ENCODE data around the gene IFNA8. TPM values are rescaled to one million over a fixed set of nuclear protein-coding genes. Genes with fewer than 3 reads are reported as not detected.

The IFNA8 gene
- total RNA-seq, 1 experiment from 2014 or later = not detected

DNA sequence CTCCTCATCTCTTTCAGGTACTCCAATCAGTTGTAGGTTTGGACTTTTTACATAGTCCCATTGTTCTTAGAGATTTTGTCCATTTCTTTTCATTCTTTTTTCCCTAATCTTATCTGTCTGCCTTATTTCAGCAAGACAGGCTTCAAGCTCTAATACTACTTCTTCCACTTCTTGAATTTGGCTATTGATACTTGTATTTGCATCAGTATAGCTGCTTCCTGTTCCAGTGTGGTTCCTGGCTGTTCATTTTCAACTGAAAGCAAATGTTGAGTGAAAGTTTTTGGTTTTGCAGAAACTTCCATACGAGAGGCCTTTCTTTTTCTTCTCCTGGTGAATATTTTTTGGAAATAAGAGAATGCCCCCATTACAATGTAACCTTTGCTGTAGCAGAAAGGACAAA, 19.3 kb downstream of the IFNA8 start (continued):
- TF ChIP-seq, protein P1, sequence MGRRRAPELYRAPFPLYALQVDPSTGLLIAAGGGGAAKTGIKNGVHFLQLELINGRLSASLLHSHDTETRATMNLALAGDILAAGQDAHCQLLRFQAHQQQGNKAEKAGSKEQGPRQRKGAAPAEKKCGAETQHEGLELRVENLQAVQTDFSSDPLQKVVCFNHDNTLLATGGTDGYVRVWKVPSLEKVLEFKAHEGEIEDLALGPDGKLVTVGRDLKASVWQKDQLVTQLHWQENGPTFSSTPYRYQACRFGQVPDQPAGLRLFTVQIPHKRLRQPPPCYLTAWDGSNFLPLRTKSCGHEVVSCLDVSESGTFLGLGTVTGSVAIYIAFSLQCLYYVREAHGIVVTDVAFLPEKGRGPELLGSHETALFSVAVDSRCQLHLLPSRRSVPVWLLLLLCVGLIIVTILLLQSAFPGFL (CRISPR knock-in tag; IDR thresholded peaks at IDR 0.05; ENCODE audit: borderline replicate concordance) = no peak
- TF ChIP-seq, protein P2, sequence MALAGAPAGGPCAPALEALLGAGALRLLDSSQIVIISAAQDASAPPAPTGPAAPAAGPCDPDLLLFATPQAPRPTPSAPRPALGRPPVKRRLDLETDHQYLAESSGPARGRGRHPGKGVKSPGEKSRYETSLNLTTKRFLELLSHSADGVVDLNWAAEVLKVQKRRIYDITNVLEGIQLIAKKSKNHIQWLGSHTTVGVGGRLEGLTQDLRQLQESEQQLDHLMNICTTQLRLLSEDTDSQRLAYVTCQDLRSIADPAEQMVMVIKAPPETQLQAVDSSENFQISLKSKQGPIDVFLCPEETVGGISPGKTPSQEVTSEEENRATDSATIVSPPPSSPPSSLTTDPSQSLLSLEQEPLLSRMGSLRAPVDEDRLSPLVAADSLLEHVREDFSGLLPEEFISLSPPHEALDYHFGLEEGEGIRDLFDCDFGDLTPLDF (CRISPR knock-in tag; IDR thresholded peaks at IDR 0.05) = no peak
- TF ChIP-seq, protein P3, sequence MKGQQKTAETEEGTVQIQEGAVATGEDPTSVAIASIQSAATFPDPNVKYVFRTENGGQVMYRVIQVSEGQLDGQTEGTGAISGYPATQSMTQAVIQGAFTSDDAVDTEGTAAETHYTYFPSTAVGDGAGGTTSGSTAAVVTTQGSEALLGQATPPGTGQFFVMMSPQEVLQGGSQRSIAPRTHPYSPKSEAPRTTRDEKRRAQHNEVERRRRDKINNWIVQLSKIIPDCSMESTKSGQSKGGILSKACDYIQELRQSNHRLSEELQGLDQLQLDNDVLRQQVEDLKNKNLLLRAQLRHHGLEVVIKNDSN (CRISPR knock-in tag; IDR thresholded peaks at IDR 0.05) = no peak
- no peak for TF ChIP-seq HMGA2 (CRISPR knock-in tag; IDR thresholded peaks at IDR 0.05)
- TF ChIP-seq, protein P4, sequence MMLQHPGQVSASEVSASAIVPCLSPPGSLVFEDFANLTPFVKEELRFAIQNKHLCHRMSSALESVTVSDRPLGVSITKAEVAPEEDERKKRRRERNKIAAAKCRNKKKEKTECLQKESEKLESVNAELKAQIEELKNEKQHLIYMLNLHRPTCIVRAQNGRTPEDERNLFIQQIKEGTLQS (CRISPR knock-in tag; conservative IDR thresholded peaks at IDR 0.05) = no peak
- TF ChIP-seq, protein P5, sequence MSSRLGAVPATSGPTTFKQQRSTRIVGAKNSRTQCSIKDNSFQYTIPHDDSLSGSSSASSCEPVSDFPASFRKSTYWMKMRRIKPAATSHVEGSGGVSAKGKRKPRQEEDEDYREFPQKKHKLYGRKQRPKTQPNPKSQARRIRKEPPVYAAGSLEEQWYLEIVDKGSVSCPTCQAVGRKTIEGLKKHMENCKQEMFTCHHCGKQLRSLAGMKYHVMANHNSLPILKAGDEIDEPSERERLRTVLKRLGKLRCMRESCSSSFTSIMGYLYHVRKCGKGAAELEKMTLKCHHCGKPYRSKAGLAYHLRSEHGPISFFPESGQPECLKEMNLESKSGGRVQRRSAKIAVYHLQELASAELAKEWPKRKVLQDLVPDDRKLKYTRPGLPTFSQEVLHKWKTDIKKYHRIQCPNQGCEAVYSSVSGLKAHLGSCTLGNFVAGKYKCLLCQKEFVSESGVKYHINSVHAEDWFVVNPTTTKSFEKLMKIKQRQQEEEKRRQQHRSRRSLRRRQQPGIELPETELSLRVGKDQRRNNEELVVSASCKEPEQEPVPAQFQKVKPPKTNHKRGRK (CRISPR knock-in tag; IDR thresholded peaks at IDR 0.05; ENCODE audit: borderline replicate concordance) = no peak

DNA sequence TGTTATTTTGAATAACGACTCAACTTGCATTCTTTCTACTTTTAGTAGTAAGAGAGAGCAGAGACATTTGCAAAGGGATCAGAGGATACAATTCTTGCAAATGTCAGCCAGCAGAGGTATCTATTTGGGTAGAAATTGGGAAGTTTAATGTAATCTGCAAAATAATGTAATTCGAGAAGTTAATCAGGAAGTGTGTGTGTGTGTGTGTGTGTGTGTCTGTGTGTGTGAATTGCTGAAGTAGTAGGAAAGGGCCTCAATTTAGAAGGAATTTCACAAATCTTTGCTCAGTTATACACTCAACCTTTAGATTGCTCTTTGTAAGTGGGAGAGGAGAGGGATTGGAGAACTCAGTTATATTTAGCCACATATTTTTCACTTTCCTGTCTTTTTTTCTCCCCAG, 20.3 kb downstream of the IFNA8 start:
- H3K9me3 Mint-ChIP-seq = no peaks in the 10 kb centered on the region
- no peaks in the 10 kb centered on the region for H3K27me3 Mint-ChIP-seq (ENCODE audit: low read depth)
- DNase-seq (ENCODE audit: low spot score) (no peak), ATAC-seq (no peak)
- no peak overlapping the region for H3K4me3 Mint-ChIP-seq
- no peaks in the 10 kb centered on the region for H3K36me3 Mint-ChIP-seq
- ChIA-PET POLR2A (no interaction called here), CTCF (interaction anchor here (0.5 to 1.5 kb wide), 2 partner anchors 37 to 110 kb away, joined by 3 to 4 read pairs; no protein-coding TSS in a partner anchor)
- no peak overlapping the region for H3K27ac Mint-ChIP-seq
- peaks cover 32% of the 10 kb centered on the region for H3K4me1 Mint-ChIP-seq
- TF ChIP-seq, protein P6, sequence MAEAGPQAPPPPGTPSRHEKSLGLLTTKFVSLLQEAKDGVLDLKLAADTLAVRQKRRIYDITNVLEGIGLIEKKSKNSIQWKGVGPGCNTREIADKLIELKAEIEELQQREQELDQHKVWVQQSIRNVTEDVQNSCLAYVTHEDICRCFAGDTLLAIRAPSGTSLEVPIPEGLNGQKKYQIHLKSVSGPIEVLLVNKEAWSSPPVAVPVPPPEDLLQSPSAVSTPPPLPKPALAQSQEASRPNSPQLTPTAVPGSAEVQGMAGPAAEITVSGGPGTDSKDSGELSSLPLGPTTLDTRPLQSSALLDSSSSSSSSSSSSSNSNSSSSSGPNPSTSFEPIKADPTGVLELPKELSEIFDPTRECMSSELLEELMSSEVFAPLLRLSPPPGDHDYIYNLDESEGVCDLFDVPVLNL (CRISPR knock-in tag; IDR thresholded peaks at IDR 0.05; ENCODE audit: borderline replicate concordance, low read depth) = no peak
- TF ChIP-seq, protein P7, sequence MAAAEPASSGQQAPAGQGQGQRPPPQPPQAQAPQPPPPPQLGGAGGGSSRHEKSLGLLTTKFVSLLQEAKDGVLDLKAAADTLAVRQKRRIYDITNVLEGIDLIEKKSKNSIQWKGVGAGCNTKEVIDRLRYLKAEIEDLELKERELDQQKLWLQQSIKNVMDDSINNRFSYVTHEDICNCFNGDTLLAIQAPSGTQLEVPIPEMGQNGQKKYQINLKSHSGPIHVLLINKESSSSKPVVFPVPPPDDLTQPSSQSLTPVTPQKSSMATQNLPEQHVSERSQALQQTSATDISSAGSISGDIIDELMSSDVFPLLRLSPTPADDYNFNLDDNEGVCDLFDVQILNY (CRISPR knock-in tag; IDR thresholded peaks at IDR 0.05) = no peak
- TF ChIP-seq, protein P8, sequence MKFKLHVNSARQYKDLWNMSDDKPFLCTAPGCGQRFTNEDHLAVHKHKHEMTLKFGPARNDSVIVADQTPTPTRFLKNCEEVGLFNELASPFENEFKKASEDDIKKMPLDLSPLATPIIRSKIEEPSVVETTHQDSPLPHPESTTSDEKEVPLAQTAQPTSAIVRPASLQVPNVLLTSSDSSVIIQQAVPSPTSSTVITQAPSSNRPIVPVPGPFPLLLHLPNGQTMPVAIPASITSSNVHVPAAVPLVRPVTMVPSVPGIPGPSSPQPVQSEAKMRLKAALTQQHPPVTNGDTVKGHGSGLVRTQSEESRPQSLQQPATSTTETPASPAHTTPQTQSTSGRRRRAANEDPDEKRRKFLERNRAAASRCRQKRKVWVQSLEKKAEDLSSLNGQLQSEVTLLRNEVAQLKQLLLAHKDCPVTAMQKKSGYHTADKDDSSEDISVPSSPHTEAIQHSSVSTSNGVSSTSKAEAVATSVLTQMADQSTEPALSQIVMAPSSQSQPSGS (CRISPR knock-in tag; IDR thresholded peaks at IDR 0.05; ENCODE audit: borderline replicate concordance, low read depth) = no peak
- TF ChIP-seq GABPB1 (CRISPR knock-in tag; IDR thresholded peaks at IDR 0.05) = no peak
- no peak for TF ChIP-seq MYBL2 (CRISPR knock-in tag; IDR thresholded peaks at IDR 0.05)
- TF ChIP-seq, protein P9, sequence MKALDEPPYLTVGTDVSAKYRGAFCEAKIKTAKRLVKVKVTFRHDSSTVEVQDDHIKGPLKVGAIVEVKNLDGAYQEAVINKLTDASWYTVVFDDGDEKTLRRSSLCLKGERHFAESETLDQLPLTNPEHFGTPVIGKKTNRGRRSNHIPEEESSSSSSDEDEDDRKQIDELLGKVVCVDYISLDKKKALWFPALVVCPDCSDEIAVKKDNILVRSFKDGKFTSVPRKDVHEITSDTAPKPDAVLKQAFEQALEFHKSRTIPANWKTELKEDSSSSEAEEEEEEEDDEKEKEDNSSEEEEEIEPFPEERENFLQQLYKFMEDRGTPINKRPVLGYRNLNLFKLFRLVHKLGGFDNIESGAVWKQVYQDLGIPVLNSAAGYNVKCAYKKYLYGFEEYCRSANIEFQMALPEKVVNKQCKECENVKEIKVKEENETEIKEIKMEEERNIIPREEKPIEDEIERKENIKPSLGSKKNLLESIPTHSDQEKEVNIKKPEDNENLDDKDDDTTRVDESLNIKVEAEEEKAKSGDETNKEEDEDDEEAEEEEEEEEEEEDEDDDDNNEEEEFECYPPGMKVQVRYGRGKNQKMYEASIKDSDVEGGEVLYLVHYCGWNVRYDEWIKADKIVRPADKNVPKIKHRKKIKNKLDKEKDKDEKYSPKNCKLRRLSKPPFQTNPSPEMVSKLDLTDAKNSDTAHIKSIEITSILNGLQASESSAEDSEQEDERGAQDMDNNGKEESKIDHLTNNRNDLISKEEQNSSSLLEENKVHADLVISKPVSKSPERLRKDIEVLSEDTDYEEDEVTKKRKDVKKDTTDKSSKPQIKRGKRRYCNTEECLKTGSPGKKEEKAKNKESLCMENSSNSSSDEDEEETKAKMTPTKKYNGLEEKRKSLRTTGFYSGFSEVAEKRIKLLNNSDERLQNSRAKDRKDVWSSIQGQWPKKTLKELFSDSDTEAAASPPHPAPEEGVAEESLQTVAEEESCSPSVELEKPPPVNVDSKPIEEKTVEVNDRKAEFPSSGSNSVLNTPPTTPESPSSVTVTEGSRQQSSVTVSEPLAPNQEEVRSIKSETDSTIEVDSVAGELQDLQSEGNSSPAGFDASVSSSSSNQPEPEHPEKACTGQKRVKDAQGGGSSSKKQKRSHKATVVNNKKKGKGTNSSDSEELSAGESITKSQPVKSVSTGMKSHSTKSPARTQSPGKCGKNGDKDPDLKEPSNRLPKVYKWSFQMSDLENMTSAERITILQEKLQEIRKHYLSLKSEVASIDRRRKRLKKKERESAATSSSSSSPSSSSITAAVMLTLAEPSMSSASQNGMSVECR (CRISPR knock-in tag; IDR thresholded peaks at IDR 0.05; ENCODE audit: borderline replicate concordance) = no peak
- TF ChIP-seq TCF7 (CRISPR knock-in tag; IDR thresholded peaks at IDR 0.05; ENCODE audit: low read depth) = no peak
- no peak for TF ChIP-seq SMAD4 (CRISPR knock-in tag; IDR thresholded peaks at IDR 0.05)
- TF ChIP-seq, protein P10, sequence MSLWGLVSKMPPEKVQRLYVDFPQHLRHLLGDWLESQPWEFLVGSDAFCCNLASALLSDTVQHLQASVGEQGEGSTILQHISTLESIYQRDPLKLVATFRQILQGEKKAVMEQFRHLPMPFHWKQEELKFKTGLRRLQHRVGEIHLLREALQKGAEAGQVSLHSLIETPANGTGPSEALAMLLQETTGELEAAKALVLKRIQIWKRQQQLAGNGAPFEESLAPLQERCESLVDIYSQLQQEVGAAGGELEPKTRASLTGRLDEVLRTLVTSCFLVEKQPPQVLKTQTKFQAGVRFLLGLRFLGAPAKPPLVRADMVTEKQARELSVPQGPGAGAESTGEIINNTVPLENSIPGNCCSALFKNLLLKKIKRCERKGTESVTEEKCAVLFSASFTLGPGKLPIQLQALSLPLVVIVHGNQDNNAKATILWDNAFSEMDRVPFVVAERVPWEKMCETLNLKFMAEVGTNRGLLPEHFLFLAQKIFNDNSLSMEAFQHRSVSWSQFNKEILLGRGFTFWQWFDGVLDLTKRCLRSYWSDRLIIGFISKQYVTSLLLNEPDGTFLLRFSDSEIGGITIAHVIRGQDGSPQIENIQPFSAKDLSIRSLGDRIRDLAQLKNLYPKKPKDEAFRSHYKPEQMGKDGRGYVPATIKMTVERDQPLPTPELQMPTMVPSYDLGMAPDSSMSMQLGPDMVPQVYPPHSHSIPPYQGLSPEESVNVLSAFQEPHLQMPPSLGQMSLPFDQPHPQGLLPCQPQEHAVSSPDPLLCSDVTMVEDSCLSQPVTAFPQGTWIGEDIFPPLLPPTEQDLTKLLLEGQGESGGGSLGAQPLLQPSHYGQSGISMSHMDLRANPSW (CRISPR knock-in tag; conservative IDR thresholded peaks at IDR 0.05; ENCODE audit: low read depth) = no peak
